ENCODE measurements around the gene TBC1D22A. TPM values are rescaled to one million over a fixed set of nuclear protein-coding genes. Genes with fewer than 3 reads are reported as not detected.

TBC1D22A gene
- total and polyA plus RNA-seq, 7 experiments from 2014 or later: 18.6 to 50.1 (median 39.3) TPM

GRCh38 chr22:47005506-47006408 lies 243.3 kb downstream of the TBC1D22A start:
- no peaks in the 10 kb centered on the region for H3K27me3 ChIP-seq (ENCODE audit: control insufficient read depth in 2 of 2, insufficient read depth in 2 of 2, low read length in 2 of 2)
- Mint-ChIP-seq H3K9me3 (no peaks in the 10 kb centered on the region), H3K36me3 (peaks cover 0 to 10% (median 4%) of the 10 kb centered on the region in 5 donors), H3K27ac (no peak overlapping the region), H3K4me1 (peaks cover 0 to 6% (median 0%) of the 10 kb centered on the region in 7 donors), H3K4me3 (no peak overlapping the region), H3K27me3 (no peaks in the 10 kb centered on the region)
- ChIA-PET CTCF (no interaction called here), POLR2A (no interaction called here)
- H3K9me3 ChIP-seq (ENCODE audit: control insufficient read depth in 2 of 3, low read length in 3 of 3): no peaks in the 10 kb centered on the region
- ATAC-seq (no peak), DNase-seq (no peak)
- H3K4me3 ChIP-seq (ENCODE audit: low read length): no peak overlapping the region
- intact Hi-C loops (cut with micrococcal nuclease): no loop called here
- peaks cover 4 to 31% (median 7%) of the 10 kb centered on the region in 3 experiments for H3K36me3 ChIP-seq (ENCODE audit: control insufficient read depth in 2 of 3, insufficient read depth in 3 of 3, low read length in 3 of 3)
- H3K4me1 ChIP-seq (ENCODE audit: control insufficient read depth in 2 of 2, insufficient read depth in 2 of 2, low read length in 2 of 2): no peaks in the 10 kb centered on the region
- no peak overlapping the region for H3K27ac ChIP-seq (ENCODE audit: low read depth, low read length)

- peaks cover 4 to 31% (median 7%) of the 10 kb centered on the region in 3 experiments for H3K36me3 ChIP-seq (ENCODE audit: control insufficient read depth in 2 of 3, insufficient read depth in 3 of 3, low read length in 3 of 3)
- peaks cover 0 to 9% (median 0%) of the 10 kb centered on the region in 7 donors for H3K4me1 Mint-ChIP-seq
- H3K27ac Mint-ChIP-seq: no peak overlapping the region
Measured at GRCh38 chr22:47006433-47006832, 244.0 kb downstream of the TBC1D22A start.

GRCh38 chr22:47006869-47007268 lies 244.4 kb downstream of the TBC1D22A start:
- ChIA-PET CTCF (no interaction called here), POLR2A (no interaction called here)
- Histone ChIP-seq H3K27me3 (ENCODE audit: control insufficient read depth in 2 of 2, insufficient read depth in 2 of 2, low read length in 2 of 2) (no peaks in the 10 kb centered on the region), H3K27ac (ENCODE audit: low read depth, low read length) (no peak overlapping the region), H3K4me1 (ENCODE audit: control insufficient read depth in 2 of 2, insufficient read depth in 2 of 2, low read length in 2 of 2) (no peaks in the 10 kb centered on the region), H3K4me3 (ENCODE audit: low read length) (no peak overlapping the region), H3K36me3 (ENCODE audit: control insufficient read depth in 2 of 3, insufficient read depth in 3 of 3, low read length in 3 of 3) (peaks cover 4 to 31% (median 7%) of the 10 kb centered on the region in 3 experiments), H3K9me3 (ENCODE audit: control insufficient read depth in 2 of 3, low read length in 3 of 3) (no peaks in the 10 kb centered on the region)
- Mint-ChIP-seq H3K36me3 (peaks cover 0 to 10% (median 4%) of the 10 kb centered on the region in 5 donors), H3K27ac (no peak overlapping the region), H3K4me1 (peaks cover 0 to 9% (median 0%) of the 10 kb centered on the region in 7 donors), H3K4me3 (no peak overlapping the region), H3K9me3 (no peaks in the 10 kb centered on the region), H3K27me3 (no peaks in the 10 kb centered on the region)
- intact Hi-C loops (cut with micrococcal nuclease): no loop called here
- DNase-seq (no peak), ATAC-seq (no peak)

More at GRCh38 chr22:47006433-47006832, 244.0 kb downstream of the TBC1D22A start:
- Mint-ChIP-seq H3K36me3 (peaks cover 0 to 10% (median 4%) of the 10 kb centered on the region in 5 donors), H3K4me3 (no peak overlapping the region), H3K9me3 (no peaks in the 10 kb centered on the region), H3K27me3 (no peaks in the 10 kb centered on the region)
- H3K9me3 ChIP-seq (ENCODE audit: control insufficient read depth in 2 of 3, low read length in 3 of 3): no peaks in the 10 kb centered on the region
- no peaks in the 10 kb centered on the region for H3K27me3 ChIP-seq (ENCODE audit: control insufficient read depth in 2 of 2, insufficient read depth in 2 of 2, low read length in 2 of 2)
- H3K4me1 ChIP-seq (ENCODE audit: control insufficient read depth in 2 of 2, insufficient read depth in 2 of 2, low read length in 2 of 2): no peaks in the 10 kb centered on the region
- intact Hi-C loops (cut with micrococcal nuclease): no loop called here
- CTCF ChIA-PET: no interaction called here
- ATAC-seq (no peak), DNase-seq (no peak)
- POLR2A ChIA-PET: no interaction called here
- H3K27ac ChIP-seq (ENCODE audit: low read depth, low read length): no peak overlapping the region
- no peak overlapping the region for H3K4me3 ChIP-seq (ENCODE audit: low read length)

- DNase-seq (no peak), ATAC-seq (no peak)
- H3K4me3 ChIP-seq (ENCODE audit: low read length): no peak overlapping the region
- no peaks in the 10 kb centered on the region for H3K27me3 ChIP-seq (ENCODE audit: control insufficient read depth in 2 of 2, insufficient read depth in 2 of 2, low read length in 2 of 2)
- H3K36me3 ChIP-seq (ENCODE audit: control insufficient read depth in 2 of 3, insufficient read depth in 3 of 3, low read length in 3 of 3): peaks cover 4 to 35% (median 7%) of the 10 kb centered on the region in 3 experiments
- intact Hi-C loops (cut with micrococcal nuclease): no loop called here
- H3K4me1 ChIP-seq (ENCODE audit: control insufficient read depth in 2 of 2, insufficient read depth in 2 of 2, low read length in 2 of 2): no peaks in the 10 kb centered on the region
- ChIA-PET CTCF (no interaction called here), POLR2A (no interaction called here)
- H3K27ac Mint-ChIP-seq: no peak overlapping the region
- peaks cover 0 to 10% (median 4%) of the 10 kb centered on the region in 7 donors for H3K4me1 Mint-ChIP-seq
- peaks cover 0 to 14% (median 4%) of the 10 kb centered on the region in 5 donors for H3K36me3 Mint-ChIP-seq
- H3K9me3 ChIP-seq (ENCODE audit: control insufficient read depth in 2 of 3, low read length in 3 of 3): no peaks in the 10 kb centered on the region
- no peak overlapping the region for H3K4me3 Mint-ChIP-seq
- no peak overlapping the region for H3K27ac ChIP-seq (ENCODE audit: low read depth, low read length)
- H3K27me3 Mint-ChIP-seq: no peaks in the 10 kb centered on the region
- H3K9me3 Mint-ChIP-seq: no peaks in the 10 kb centered on the region
Measured at GRCh38 chr22:47007496-47007895, 245.0 kb downstream of the TBC1D22A start.

- peaks cover 0 to 18% (median 6%) of the 10 kb centered on the region in 5 donors for H3K36me3 Mint-ChIP-seq
- Histone ChIP-seq H3K27me3 (ENCODE audit: control insufficient read depth in 2 of 2, insufficient read depth in 2 of 2, low read length in 2 of 2) (no peaks in the 10 kb centered on the region), H3K4me3 (ENCODE audit: low read length) (no peak overlapping the region), H3K27ac (ENCODE audit: low read depth, low read length) (no peak overlapping the region), H3K4me1 (ENCODE audit: control insufficient read depth in 2 of 2, insufficient read depth in 2 of 2, low read length in 2 of 2) (no peaks in the 10 kb centered on the region), H3K9me3 (ENCODE audit: control insufficient read depth in 2 of 3, low read length in 3 of 3) (no peaks in the 10 kb centered on the region), H3K36me3 (ENCODE audit: control insufficient read depth in 2 of 3, insufficient read depth in 3 of 3, low read length in 3 of 3) (peaks cover 4 to 38% (median 7%) of the 10 kb centered on the region in 3 experiments)
- no peak for ATAC-seq
- H3K9me3 Mint-ChIP-seq: no peaks in the 10 kb centered on the region
- no peaks in the 10 kb centered on the region for H3K27me3 Mint-ChIP-seq
- no peak for DNase-seq
- H3K4me3 Mint-ChIP-seq: no peak overlapping the region
- no peak overlapping the region for H3K27ac Mint-ChIP-seq
- ChIA-PET POLR2A (no interaction called here), CTCF (no interaction called here)
- intact Hi-C loops (cut with micrococcal nuclease): no loop called here
- peaks cover 0 to 13% (median 8%) of the 10 kb centered on the region in 7 donors for H3K4me1 Mint-ChIP-seq
Measured at GRCh38 chr22:47008208-47008885, 245.9 kb downstream of the TBC1D22A start.

GRCh38 chr22:47009304-47010101 lies 247.1 kb downstream of the TBC1D22A start:
- Histone ChIP-seq H3K4me3 (ENCODE audit: low read length) (no peak overlapping the region), H3K4me1 (ENCODE audit: control insufficient read depth in 2 of 2, insufficient read depth in 2 of 2, low read length in 2 of 2) (no peaks in the 10 kb centered on the region), H3K36me3 (ENCODE audit: control insufficient read depth in 2 of 3, insufficient read depth in 3 of 3, low read length in 3 of 3) (peaks cover 4 to 42% (median 6%) of the 10 kb centered on the region in 3 experiments), H3K9me3 (ENCODE audit: control insufficient read depth in 2 of 3, low read length in 3 of 3) (no peaks in the 10 kb centered on the region), H3K27ac (ENCODE audit: low read depth, low read length) (no peak overlapping the region), H3K27me3 (ENCODE audit: control insufficient read depth in 2 of 2, insufficient read depth in 2 of 2, low read length in 2 of 2) (no peaks in the 10 kb centered on the region)
- no peak overlapping the region for H3K4me3 Mint-ChIP-seq
- intact Hi-C loops (cut with micrococcal nuclease): no loop called here
- H3K4me1 Mint-ChIP-seq: peaks cover 4 to 14% (median 9%) of the 10 kb centered on the region in 7 donors
- H3K27me3 Mint-ChIP-seq: no peaks in the 10 kb centered on the region
- ATAC-seq (no peak), DNase-seq (no peak)
- ChIA-PET POLR2A (no interaction called here), CTCF (no interaction called here)
- no peaks in the 10 kb centered on the region for H3K9me3 Mint-ChIP-seq
- H3K27ac Mint-ChIP-seq: no peak overlapping the region
- H3K36me3 Mint-ChIP-seq: peaks cover 0 to 22% (median 7%) of the 10 kb centered on the region in 5 donors

Data from naive thymus-derived CD4-positive, alpha-beta T cell (primary cell).